ENCODE data around the gene TBX5.

Gene TBX5

GRCh38 chr12:114316076-114316475 is 89.9 kb downstream of the TBX5 start:
- DNase-seq = no peak

GRCh38 chr12:114314974-114315720 is 90.8 kb downstream of the TBX5 start:
- no peak for DNase-seq

GRCh38 chr12:114314403-114314802 is 91.5 kb downstream of the TBX5 start:
- no peak for DNase-seq

GRCh38 chr12:114313910-114314309 is 92.0 kb downstream of the TBX5 start:
- DNase-seq = no peak

GRCh38 chr12:114311974-114312373 is 94.0 kb downstream of the TBX5 start:
- no peak for DNase-seq

GRCh38 chr12:114306646-114307045 is 99.3 kb downstream of the TBX5 start:
- no peak for DNase-seq

- no peak for DNase-seq
These were observed 100.5 kb downstream of the TBX5 start for GRCh38 chr12:114305446-114305845.
